Breast epithelium (tissue), 4 donors: ENCODE results near the gene NTRK2. TPM values are rescaled to one million over a fixed set of nuclear protein-coding genes. Genes with fewer than 3 reads are reported as not detected.
A peak's percentile ranks its signal among the peaks of the same experiment; 100 is the strongest.

Source experiments
- DNase-seq, 2 donors: peaks; one replicate each; pipeline ENCODE4 v3.0.0-alpha.2; 2019; ENCODE audit warnings: low spot score in 2 of 2
- H3K27ac ChIP-seq, 2 donors: fragments of 200-600 bp; sonication (generic) in 1 of 2; one replicate each; pipeline ENCODE4 v1.5.1; 2016 to 2019; ENCODE audit warnings: mild to moderate bottlenecking in 1 of 2
- H3K27me3 ChIP-seq, 2 donors: fragments of 200-600 bp; sonication (generic) in 1 of 2; one replicate each; pipeline versions ENCODE4 v1.5.1 to v1.6.0; 2017 to 2019; ENCODE audit warnings: control low read depth in 1 of 2, mild to moderate bottlenecking in 1 of 2
- H3K36me3 ChIP-seq: fragments of 200-600 bp; one replicate; pipeline ENCODE4 v1.5.1; 2019
- H3K4me1 ChIP-seq, 2 donors: fragments of 200-600 bp; sonication (generic); one replicate each; pipeline ENCODE4 v1.5.1; 2016 to 2019; ENCODE audit warnings: control low read depth in 1 of 2
- H3K4me3 ChIP-seq, 3 donors: fragments of 200-600 bp; sonication (generic); 1 replicate in 2 of 3; 2 replicates in 1 of 3; pipeline ENCODE4 v1.5.1; 2016 to 2019; ENCODE audit warnings: mild to moderate bottlenecking in 3 of 3, moderate library complexity in 2 of 3
- H3K9me3 ChIP-seq, 2 donors: fragments of 200-600 bp; sonication (generic) in 1 of 2; one replicate each; pipeline ENCODE4 v1.5.1; 2016 to 2019; ENCODE audit warnings: control low read depth in 1 of 2
- POLR2A ChIP-seq: fragments of 450-650 bp; IDR thresholded peaks from one replicate; pipeline ENCODE4 v1.6.1; 2016; ENCODE audit warnings: antibody characterized with exemption, mild to moderate bottlenecking, moderate library complexity
- POLR2AphosphoS5 ChIP-seq, 3 donors: sonication (generic); formaldehyde crosslinking; IDR thresholded peaks; one replicate each; pipeline ENCODE4 v1.6.1; 2017; ENCODE audit warnings: antibody characterized with exemption in 3 of 3
- intact Hi-C: fragments of 100-400 bp; cut with DNase I; formaldehyde crosslinking; loops from one replicate; pipeline ENCODE4 v1.15.1; 2023; ENCODE audit warnings: low total_unique reads
- total RNA-seq, 3 donors: library from RNA; depleted of rRNA; stranded (reverse); fragments of >200 nt; gene quantifications; one replicate each; pipeline ENCODE4 v1.1.0, GENCODE V29; 2016
- TF ChIP-seq, protein P1 (sequence below), 3 donors: fragments of 450-650 bp; IDR thresholded peaks; one replicate each; pipeline ENCODE4 v1.5.1; 2016 to 2017; ENCODE audit warnings: antibody characterized with exemption in 3 of 3, mild to moderate bottlenecking in 3 of 3, moderate library complexity in 3 of 3

The NTRK2 gene
- total RNA-seq, 3 donors from 2014 or later = 25.9 to 134 (median 112) TPM

DNA sequence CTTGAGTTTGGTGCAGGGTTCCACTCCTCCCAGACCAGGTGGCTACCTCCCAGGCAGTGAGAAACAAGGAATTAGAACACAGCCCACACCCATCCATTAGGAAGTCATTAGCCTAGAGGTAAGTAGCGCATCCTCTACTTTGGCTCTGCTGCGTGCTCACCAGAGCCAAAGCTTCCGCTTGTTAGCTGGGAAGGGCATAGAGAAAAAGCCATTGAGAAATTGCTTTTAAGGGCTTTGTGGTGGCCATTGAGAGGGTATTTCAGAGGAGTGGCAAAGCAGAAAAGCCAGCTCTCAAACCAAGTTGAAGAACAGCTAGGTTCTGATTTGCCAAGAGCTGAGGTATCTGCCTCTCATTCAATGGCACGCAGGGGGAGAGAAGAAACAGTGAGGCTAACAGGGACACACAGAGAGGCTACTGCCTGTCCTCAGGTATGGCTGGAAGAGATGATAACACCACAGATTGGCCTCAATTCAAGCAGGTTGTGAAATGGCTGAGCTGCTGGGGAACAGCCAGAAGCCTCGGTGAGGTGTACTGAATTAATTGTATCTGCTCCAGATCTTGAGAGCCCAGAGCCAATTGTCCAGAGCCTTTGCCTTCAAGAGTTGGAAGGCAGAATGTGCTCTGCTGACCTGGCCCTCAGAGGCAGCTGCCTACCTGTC, 119.4 kb downstream of the NTRK2 start:
- Histone ChIP-seq H3K27ac (peak overlapping the region; percentile 82 to 84), H3K4me3 (no peak overlapping the region)
- intact Hi-C loops = no loop called here

DNA sequence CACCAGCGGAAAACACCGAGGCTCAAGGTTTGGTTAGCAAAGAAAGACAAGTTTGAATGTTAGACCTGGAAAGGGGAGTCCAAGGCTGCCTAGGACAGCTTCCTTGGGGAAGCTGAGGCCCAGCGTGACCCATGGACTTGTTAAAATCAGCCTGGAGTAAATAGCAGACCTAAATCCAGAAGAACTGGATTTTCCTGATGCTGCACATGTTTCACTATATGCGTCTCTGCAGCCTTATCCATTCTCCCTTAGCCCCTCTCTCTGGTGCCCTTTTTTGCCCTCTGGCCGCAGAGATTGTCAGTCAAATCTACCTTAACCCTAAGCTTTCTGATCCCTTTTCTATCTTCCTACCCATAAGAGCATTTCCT, 119.9 kb downstream of the NTRK2 start:
- H3K27me3 ChIP-seq = no peaks in the 10 kb centered on the region
- no peaks in the 10 kb centered on the region for H3K9me3 ChIP-seq
- no peak for DNase-seq
- H3K4me1 ChIP-seq = peaks cover 0 to 5% of the 10 kb centered on the region in 2 donors
- peak overlapping the region; percentile 82 to 84 for H3K27ac ChIP-seq
- H3K4me3 ChIP-seq = no peak overlapping the region
- intact Hi-C loops = no loop called here
- no peaks in the 10 kb centered on the region for H3K36me3 ChIP-seq
- TF ChIP-seq, protein P1, sequence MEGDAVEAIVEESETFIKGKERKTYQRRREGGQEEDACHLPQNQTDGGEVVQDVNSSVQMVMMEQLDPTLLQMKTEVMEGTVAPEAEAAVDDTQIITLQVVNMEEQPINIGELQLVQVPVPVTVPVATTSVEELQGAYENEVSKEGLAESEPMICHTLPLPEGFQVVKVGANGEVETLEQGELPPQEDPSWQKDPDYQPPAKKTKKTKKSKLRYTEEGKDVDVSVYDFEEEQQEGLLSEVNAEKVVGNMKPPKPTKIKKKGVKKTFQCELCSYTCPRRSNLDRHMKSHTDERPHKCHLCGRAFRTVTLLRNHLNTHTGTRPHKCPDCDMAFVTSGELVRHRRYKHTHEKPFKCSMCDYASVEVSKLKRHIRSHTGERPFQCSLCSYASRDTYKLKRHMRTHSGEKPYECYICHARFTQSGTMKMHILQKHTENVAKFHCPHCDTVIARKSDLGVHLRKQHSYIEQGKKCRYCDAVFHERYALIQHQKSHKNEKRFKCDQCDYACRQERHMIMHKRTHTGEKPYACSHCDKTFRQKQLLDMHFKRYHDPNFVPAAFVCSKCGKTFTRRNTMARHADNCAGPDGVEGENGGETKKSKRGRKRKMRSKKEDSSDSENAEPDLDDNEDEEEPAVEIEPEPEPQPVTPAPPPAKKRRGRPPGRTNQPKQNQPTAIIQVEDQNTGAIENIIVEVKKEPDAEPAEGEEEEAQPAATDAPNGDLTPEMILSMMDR (IDR thresholded peaks at IDR 0.05) = no peak
- TF ChIP-seq POLR2AphosphoS5 (IDR thresholded peaks at IDR 0.05) (peak in 1 of 3 donors; percentile 45), POLR2A (no peak)

More for the DNA sequence above, 119.4 kb downstream of the NTRK2 start:
- Histone ChIP-seq H3K27me3 (no peaks in the 10 kb centered on the region), H3K4me1 (peaks cover 0 to 5% of the 10 kb centered on the region in 2 donors), H3K9me3 (no peaks in the 10 kb centered on the region), H3K36me3 (no peaks in the 10 kb centered on the region)
- TF ChIP-seq POLR2A (no peak), POLR2AphosphoS5 (IDR thresholded peaks at IDR 0.05) (peak in 2 of 3 donors; percentile 9 to 33)
- TF ChIP-seq, protein P1 (IDR thresholded peaks at IDR 0.05) = no peak
- DNase-seq = peak in 1 of 2 donors; percentile 87

DNA sequence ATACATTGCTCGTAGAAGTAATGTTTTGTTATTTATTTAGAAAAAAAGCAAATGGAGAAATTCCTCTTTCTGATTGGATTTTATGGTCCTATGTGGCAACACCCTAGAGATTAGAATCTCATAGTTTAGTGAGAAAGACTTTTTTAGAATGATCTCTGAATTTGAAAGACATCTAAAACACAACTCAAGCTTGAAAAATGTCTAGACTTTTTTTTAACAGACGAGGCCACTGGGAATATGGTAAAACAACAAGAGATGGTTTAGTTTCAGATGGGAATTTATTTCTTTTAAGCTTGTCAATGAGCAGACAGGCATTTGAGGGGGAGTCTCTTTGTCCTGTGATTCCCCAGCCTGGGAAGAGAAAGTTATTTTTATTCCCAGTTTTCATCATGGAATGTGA, 122.1 kb downstream of the NTRK2 start:
- Histone ChIP-seq H3K9me3 (no peaks in the 10 kb centered on the region), H3K4me1 (peaks cover 0 to 5% of the 10 kb centered on the region in 2 donors), H3K4me3 (no peak overlapping the region), H3K36me3 (no peaks in the 10 kb centered on the region), H3K27ac (peak overlapping the region in 1 of 2 donors; percentile 8), H3K27me3 (no peaks in the 10 kb centered on the region)
- intact Hi-C loops = no loop called here
- TF ChIP-seq, protein P1 (IDR thresholded peaks at IDR 0.05) = no peak
- TF ChIP-seq POLR2A = no peak
- no peak for TF ChIP-seq POLR2AphosphoS5 (IDR thresholded peaks at IDR 0.05)
- no peak for DNase-seq

DNA sequence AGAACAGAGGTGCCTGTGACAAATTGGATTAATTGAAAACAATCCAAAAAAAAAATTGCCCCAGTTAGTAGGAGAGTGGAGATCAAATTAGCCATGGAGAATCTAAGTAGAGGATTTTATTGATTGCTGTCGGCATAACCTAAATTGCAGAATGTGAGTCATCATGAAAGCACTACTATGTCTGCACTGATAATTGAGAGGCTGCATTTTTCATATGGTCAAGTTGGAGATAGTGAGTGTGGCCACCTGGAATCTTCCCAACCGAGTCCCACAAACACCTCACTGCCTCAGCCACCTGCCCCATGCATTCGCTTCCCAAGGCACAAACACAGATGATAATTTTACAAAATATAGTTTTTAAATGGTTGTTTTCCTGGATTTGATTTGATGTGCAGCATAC, 123.7 kb downstream of the NTRK2 start:
- DNase-seq = no peak
- intact Hi-C loops = no loop called here
- Histone ChIP-seq H3K9me3 (no peaks in the 10 kb centered on the region), H3K27ac (no peak overlapping the region), H3K36me3 (no peaks in the 10 kb centered on the region), H3K4me3 (no peak overlapping the region), H3K27me3 (no peaks in the 10 kb centered on the region), H3K4me1 (peaks cover 0 to 5% of the 10 kb centered on the region in 2 donors)
- TF ChIP-seq POLR2A = no peak
- TF ChIP-seq, protein P1 (IDR thresholded peaks at IDR 0.05) = no peak
- no peak for TF ChIP-seq POLR2AphosphoS5 (IDR thresholded peaks at IDR 0.05)

DNA sequence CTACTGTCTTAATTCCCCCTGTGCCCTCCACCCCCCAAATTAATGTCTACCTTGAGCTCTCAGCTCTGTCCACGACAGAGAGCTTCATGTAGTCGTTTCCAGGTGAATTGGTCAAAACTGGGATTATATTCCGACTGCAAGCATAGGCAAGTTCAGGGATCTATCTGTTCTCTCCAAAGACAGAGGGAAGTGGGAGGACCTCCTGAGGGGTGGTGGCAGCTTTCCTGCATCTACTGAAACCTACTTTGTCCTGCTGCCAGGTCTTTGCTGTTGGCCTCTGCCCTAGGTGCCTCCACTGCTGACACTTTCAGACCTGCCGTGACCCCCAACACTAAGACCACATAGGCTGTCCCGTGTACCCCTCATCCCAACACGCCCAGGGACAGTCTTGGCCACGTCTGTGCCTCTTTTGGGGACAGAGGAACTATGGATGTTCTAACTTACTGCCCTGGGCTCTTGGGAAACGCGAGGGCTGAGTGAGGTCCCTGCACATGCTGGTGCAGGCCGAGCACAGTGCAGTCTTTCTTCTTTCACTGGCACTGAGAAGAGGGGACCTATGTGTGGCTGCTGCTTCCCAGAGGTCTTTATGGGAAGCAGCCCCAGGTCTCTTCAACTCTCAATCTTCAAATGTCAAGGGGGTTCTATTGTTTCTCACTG, 125.6 kb downstream of the NTRK2 start:
- intact Hi-C loops = no loop called here

More for the DNA sequence above, 125.6 kb downstream of the NTRK2 start:
- no peaks in the 10 kb centered on the region for H3K9me3 ChIP-seq
- H3K36me3 ChIP-seq = no peaks in the 10 kb centered on the region
- H3K4me3 ChIP-seq = no peak overlapping the region
- H3K27me3 ChIP-seq = no peaks in the 10 kb centered on the region
- no peak for TF ChIP-seq POLR2AphosphoS5 (IDR thresholded peaks at IDR 0.05)
- TF ChIP-seq, protein P1 (IDR thresholded peaks at IDR 0.05) = no peak
- no peak for TF ChIP-seq POLR2A
- no peaks in the 10 kb centered on the region for H3K4me1 ChIP-seq
- no peak for DNase-seq
- peak overlapping the region; percentile 52 to 57 for H3K27ac ChIP-seq
